ENCODE results near the gene ASXL2. TPM values are rescaled to one million over a fixed set of nuclear protein-coding genes. Genes with fewer than 3 reads are reported as not detected.
A peak's percentile ranks its signal among the peaks of the same experiment; 100 is the strongest.

The ASXL2 gene
- total and polyA plus RNA-seq, 2 of the 13 experiments (the other 11 are each of a cell fraction or from before 2014, with no cell fraction given) = 12.1 to 19.2 TPM

GRCh38 chr2:25887624-25888242 lies 9.4 kb upstream of the ASXL2 start:
- Histone ChIP-seq H3K4me2 (ENCODE audit: low read depth, low read length) (no peak overlapping the region), H3K9ac (ENCODE audit: insufficient read depth, low read depth, low read length) (no peak overlapping the region), H3K27me3 (ENCODE audit: control insufficient read depth in 1 of 2, insufficient read depth in 2 of 2, low read length in 2 of 2) (no peaks in the 10 kb centered on the region), H3K36me3 (replicated peaks in 1 of 2; ENCODE audit: control insufficient read depth in 1 of 2, insufficient read depth in 2 of 2, low read length in 2 of 2) (no peaks in the 10 kb centered on the region), H3K4me1 (ENCODE audit: insufficient read depth, low read length) (peaks cover 73% of the 10 kb centered on the region), H3K9me3 (ENCODE audit: low read length) (no peaks in the 10 kb centered on the region), H3K27ac (ENCODE audit: extremely low read length, insufficient read depth, low read length) (no peak overlapping the region), H3K79me2 (ENCODE audit: insufficient read depth, low read length) (no peaks in the 10 kb centered on the region), H2AFZ (ENCODE audit: low read length) (no peak overlapping the region), H4K20me1 (ENCODE audit: insufficient read depth, low read length) (no peaks in the 10 kb centered on the region), H3K4me3 (replicated peaks in 1 of 3; ENCODE audit: insufficient read depth in 1 of 3, low read depth in 2 of 3, low read length in 3 of 3) (no peak overlapping the region)
- peak; percentile 8 for FAIRE-seq
- 44% methylated on average over 5 of the region's 5 CpGs for WGBS (ENCODE audit: low lambda C conversion rate)
- no peak for ATAC-seq
- in situ Hi-C loops (cut with HindIII; ENCODE audit: extremely low pct_ligation_motif_present, low pct_unique_long_range_greater_than_20kb) = no loop called here
- no TSS peak for BruUV-seq (replicated peaks)
- peak; percentile 43 for DNase-seq (ENCODE audit: low spot score)
- ChIA-PET CTCF (ENCODE audit: low intra/inter-chr PET ratio, low total read pairs) (no interaction called here), POLR2A (interaction anchor here (6.6 kb wide), 1 partner anchor 8 kb away, joined by 45 read pairs; the partner anchor contains the start of gene ASXL2)
- intact Hi-C loops (cut with micrococcal nuclease; ENCODE audit: unreplicated experiment) = no loop called here
- TF ChIP-seq ZNF644 (CRISPR knock-in tag; IDR thresholded peaks at IDR 0.05; ENCODE audit: low read depth) = peak; percentile 34; the same call in 1 of the 2 replicates
- TF ChIP-seq TEF (CRISPR knock-in tag; IDR thresholded peaks at IDR 0.05) = no peak
- TF ChIP-seq SMC3 (IDR thresholded peaks at IDR 0.05; ENCODE audit: low read length) = no peak
- no peak for TF ChIP-seq ZFP62 (CRISPR knock-in tag; IDR thresholded peaks at IDR 0.05)
- no peak for TF ChIP-seq ZNF740 (CRISPR knock-in tag; IDR thresholded peaks at IDR 0.05)
- TF ChIP-seq CREB1 (IDR thresholded peaks at IDR 0.05) = no peak
- TF ChIP-seq CREB1 (CRISPR knock-in tag; IDR thresholded peaks at IDR 0.05) = no peak
- 0 out of 2 replicates have a peak, but pooled peaks have one; percentile 34 for TF ChIP-seq ZNF451 (CRISPR knock-in tag; IDR thresholded peaks at IDR 0.05)
- TF ChIP-seq RARA (CRISPR knock-in tag; IDR thresholded peaks at IDR 0.05) = 0 out of 2 replicates have a peak, but pooled peaks have one; percentile 38
- TF ChIP-seq ZNF574 (CRISPR knock-in tag; IDR thresholded peaks at IDR 0.05) = no peak
- TF ChIP-seq HIVEP1 (CRISPR knock-in tag; IDR thresholded peaks at IDR 0.05) = no peak
- TF ChIP-seq SETDB1 (CRISPR knock-in tag; IDR thresholded peaks at IDR 0.05; ENCODE audit: borderline replicate concordance) = no peak
- no peak for TF ChIP-seq HOXA3 (CRISPR knock-in tag; IDR thresholded peaks at IDR 0.05)
- TF ChIP-seq ETV5 (CRISPR knock-in tag; IDR thresholded peaks at IDR 0.05; ENCODE audit: borderline replicate concordance) = peak; percentile 50; the same call in 1 of the 2 replicates
- TF ChIP-seq KDM1A (CRISPR knock-in tag; IDR thresholded peaks at IDR 0.05) = peak; percentile 59; the same call in 1 of the 2 replicates
- TF ChIP-seq PRPF4 (IDR thresholded peaks at IDR 0.05; ENCODE audit: low read depth, low read length, poor library complexity, severe bottlenecking) = no peak
- TF ChIP-seq ZNF580 (CRISPR knock-in tag; IDR thresholded peaks at IDR 0.05; ENCODE audit: borderline replicate concordance, low read depth) = no peak
- TF ChIP-seq ZNF121 (CRISPR knock-in tag; IDR thresholded peaks at IDR 0.05) = peak; percentile 89
- TF ChIP-seq PCBP2 (optimal IDR thresholded peaks at IDR 0.05; ENCODE audit: low read depth, low read length, poor library complexity, severe bottlenecking) = no peak
- no peak for TF ChIP-seq NFE2L1 (CRISPR knock-in tag; IDR thresholded peaks at IDR 0.05; ENCODE audit: borderline replicate concordance)
- TF ChIP-seq ZSCAN5A (CRISPR knock-in tag; IDR thresholded peaks at IDR 0.05; ENCODE audit: borderline replicate concordance) = no peak
